Kasumi-1 (cell line): ENCODE data around the gene UNKL.

Source experiments
- DNase-seq, 2 experiments: peaks; one replicate each; lab custom pipeline; 2025; lab: John Stamatoyannopoulos, UW

Gene UNKL

DNA sequence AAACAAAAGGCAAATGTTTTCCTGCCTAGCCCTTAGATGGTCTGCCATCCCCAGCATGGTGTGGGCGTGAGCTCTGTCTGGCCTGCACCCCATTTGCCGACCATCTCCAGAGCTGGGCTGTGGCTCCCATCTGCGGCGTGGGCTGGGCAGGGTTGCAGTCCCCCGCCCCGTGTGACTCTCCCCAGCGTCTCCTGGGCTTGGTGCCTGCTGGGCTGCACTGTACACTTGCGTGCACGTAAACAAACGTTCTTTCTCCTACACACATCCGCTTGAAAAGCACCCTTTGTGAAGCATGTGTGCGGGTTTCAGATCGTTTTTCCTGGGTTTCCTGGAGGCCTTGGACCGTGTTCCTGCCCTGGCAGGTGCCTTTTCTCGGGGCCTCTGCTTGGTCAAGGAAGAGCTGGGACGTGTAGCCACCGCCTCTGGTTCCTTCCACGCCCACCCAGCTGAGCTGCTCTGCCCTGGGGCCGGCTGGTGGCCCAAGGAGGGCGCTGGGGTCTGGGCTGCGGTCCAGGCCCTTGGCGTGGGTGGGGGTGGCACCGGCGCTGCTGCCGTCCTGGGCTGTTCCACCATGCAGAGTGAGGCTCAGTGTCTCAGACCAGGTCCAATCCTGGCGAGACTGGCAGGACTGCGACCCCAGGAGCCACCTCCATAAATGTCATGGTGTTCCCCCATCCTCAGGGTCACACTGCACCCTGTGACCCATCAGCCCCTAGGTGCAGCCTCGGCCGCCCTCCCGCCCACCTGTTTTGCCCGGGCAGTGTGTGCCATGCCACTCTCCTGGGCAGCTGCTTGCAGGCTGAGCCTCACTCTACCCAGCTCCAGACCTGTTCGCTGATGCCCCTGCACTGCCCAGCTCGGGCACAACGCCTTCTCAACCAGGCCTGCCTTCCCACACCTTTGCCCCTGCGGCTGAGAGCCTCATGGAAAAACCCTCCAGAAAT is 90.9 kb downstream of the UNKL start:
- DNase-seq, result no peak

- no peak for DNase-seq
Observed at GRCh38 chr16:1322407-1322806, 92.1 kb downstream of the UNKL start.

DNA sequence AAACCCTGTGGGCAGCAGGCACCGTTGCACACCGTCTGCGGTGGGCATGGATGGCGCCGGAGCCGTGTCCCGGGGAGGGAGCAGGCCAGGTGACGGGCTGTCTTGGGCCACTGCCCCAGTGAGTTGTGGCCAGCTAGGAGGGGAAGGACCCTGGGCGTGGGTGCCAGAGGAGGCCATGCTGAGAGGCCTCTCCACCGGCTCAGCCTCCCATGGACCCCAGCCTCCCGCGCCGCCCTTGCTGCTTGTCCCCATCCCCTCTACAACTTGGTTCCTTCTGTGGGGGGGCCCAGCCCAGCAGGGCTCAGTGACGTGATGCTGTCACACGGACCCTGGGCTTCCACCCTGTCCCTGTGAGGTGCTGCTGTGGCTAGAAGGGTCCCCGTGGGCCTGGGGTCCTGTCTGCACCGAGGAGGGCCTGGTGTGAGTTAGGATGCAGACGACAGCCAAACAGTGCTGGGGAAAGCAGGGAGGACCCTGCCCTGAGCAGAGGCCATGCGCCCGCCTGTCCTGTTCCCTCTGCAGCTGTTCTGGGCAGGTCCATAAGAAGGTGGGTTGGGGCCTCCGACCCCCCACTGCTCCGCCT is 93.8 kb downstream of the UNKL start:
- no peak for DNase-seq

DNA sequence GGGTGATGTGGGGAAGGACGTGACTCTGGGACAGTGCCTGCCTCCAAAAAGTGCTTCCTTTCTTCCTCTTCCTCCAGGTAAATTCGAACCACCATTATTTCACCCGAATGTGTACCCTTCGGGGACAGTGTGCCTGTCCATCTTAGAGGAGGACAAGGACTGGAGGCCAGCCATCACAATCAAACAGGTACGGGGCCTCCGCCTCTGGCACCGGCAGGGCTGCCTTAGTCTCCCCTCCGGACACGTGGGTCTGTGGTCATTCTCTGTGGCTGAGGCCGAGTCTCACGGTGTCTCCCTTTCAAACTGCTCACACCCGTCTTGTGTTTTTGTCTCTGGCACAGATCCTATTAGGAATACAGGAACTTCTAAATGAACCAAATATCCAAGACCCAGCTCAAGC is 94.4 kb downstream of the UNKL start:
- no peak for DNase-seq

DNA sequence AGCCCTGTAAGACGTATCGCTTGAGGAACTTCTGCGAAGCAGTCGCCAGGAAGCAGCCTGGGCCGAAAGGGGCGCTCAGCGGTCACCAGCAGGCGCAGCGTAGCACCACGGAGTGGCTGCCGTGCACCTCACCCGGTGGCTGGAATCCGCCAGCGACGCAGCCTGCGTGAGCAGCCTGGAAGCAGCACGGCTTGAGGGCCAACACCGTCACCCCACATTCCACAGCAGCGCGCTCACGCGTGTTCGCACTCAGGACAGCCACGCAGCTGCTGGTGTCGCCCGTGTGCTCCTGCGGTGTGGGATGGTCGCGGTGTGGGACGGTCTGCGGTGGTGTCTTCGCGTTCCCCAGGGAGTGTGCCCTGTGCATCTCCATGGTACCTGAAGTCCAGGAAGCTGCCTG is 95.5 kb downstream of the UNKL start:
- no peak for DNase-seq

DNA sequence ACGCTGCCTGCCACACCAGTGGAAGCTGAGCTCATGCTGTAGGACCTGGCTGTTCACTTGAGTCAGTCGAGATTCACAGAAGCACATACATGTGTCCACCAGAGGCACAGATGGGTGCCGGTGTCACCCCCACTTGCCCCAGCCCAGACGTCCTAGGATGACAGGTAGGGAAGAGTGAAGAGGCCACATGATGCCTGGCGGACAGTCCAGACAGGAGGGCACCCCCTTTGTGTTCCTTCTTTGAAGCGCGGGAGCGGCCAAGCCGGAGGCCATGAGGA is 96.3 kb downstream of the UNKL start:
- DNase-seq, result no peak

GRCh38 chr16:1317479-1318267 is 96.8 kb downstream of the UNKL start:
- no peak for DNase-seq

GRCh38 chr16:1316033-1316405 is 98.5 kb downstream of the UNKL start:
- DNase-seq, result no peak

DNA sequence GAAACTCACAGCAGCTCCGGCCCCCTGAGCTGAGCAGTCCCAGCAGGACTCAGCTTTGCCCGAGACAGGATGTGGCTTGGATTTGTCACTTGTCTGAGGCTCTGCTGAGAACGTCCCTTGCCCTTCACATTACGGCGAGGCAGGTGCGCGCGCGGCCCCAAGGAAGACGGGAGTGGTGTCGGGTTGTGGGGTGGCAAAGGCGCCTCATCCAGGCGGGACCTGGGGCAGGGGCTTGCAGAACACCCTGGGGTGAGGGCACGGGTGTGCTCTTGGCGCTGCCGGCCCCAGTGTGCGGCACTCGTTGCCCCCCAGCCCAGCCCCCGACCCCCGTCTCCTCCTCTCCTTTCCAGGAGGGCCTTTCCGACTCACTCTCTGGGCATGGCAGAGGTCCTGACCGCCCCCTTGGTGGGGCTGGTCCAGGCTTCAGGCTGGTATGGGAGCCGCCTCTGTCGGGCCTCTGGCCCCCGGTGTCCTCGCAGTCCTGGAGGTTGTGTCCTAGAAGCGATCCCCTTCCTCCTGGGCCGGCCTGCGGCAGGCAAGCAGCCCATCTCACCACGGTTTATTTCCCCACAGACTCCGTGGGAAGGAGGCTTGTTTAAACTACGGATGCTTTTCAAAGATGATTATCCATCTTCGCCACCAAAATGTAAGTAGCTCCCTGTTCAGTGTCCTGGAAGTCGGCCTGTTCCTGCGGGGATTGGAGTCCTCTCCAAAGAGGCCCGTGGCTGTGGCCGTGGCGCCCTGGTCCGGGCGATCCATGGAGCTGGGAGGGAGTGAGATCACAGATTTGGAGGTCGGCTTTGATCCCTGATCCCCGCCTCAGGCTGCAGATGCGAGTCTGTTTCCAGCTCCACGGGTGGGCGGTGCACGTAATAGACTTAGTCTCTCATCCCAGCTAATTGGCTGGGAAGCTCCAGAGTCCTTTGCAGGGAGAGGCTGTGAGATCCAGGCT is 99.1 kb downstream of the UNKL start:
- no peak for DNase-seq

GRCh38 chr16:1314399-1315068 is 100.0 kb downstream of the UNKL start:
- DNase-seq, result no peak

DNA sequence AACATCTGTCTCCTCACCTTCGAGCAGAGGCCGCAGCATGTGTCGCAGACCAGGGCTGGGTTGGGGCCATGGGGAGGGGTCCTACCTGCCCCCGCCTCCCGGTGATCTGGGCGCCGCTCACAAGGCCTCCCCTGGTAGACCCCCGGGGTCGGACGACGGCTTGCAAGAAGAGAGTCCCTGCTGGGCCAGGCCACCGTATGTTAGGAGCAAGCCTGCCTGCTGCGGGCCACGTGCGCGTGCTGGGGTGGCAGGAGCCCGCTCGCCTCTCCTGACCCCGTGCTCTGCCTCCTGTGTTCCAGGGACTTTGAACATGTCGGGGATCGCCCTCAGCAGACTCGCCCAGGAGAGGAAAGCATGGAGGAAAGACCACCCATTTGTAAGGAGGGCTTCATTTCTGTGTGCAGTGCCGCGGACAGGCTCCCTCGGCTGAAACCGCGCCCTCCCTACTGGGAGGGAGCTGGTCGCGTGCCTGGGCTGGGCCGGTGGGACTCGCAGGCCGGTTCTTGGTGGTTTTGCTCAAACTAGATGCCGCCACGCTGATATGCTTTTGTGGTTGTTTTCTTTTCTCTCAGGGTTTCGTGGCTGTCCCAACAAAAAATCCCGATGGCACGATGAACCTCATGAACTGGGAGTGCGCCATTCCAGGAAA is 100.7 kb downstream of the UNKL start:
- DNase-seq, result no peak
